H1 (cell line): ENCODE measurements around the gene ACOT6. TPM values are rescaled to one million over a fixed set of nuclear protein-coding genes. Genes with fewer than 3 reads are reported as not detected.

Experiments used
- CTCF ChIA-PET: fragments of 300-600 bp; sonication (Branson Sonifier 250); formaldehyde crosslinking; loops from one replicate; lab custom pipeline; 2021; ENCODE audit not compliant: partially characterized antibody; lab: Charles Lee
- POLR2A ChIA-PET: fragments of 300-600 bp; sonication (Branson Sonifier 250); formaldehyde crosslinking; loops from one replicate; lab custom pipeline; 2021; ENCODE audit warnings: inconsistent platforms; ENCODE audit not compliant: partially characterized antibody; lab: Charles Lee
- DNase-seq, 2 experiments: peaks; one replicate each; pipeline versions ENCODE4 v3.0.0 to v3.0.0-alpha.2; 2010 to 2022; ENCODE audit warnings: low spot score in 2 of 2, low read depth in 1 of 2, mixed read lengths in 1 of 2
- FAIRE-seq: peaks from 2 replicates; lab custom pipeline; 2011; peaks lifted over from hg19 to GRCh38; lab: Jason Lieb, UNC
- H2AFZ ChIP-seq: 2 replicates; pipeline ENCODE4 v1.8.1; 2012; ENCODE audit warnings: low read length, inconsistent platforms
- H2AK5ac ChIP-seq: 2 replicates; pipeline ENCODE4 v1.6.1; 2013; ENCODE audit warnings: low read depth, low read length
- H2BK120ac ChIP-seq: replicated peaks from 2 replicates; pipeline ENCODE3; 2013; ENCODE audit warnings: low read depth, low read length, inconsistent platforms
- H2BK12ac ChIP-seq: 2 replicates; pipeline ENCODE4 v1.6.1; 2013; ENCODE audit warnings: low read depth, low read length
- H2BK15ac ChIP-seq: 2 replicates; pipeline ENCODE4 v1.6.1; 2013; ENCODE audit warnings: low read length
- H2BK20ac ChIP-seq: 2 replicates; pipeline ENCODE4 v1.6.1; 2013; ENCODE audit warnings: low read length
- H2BK5ac ChIP-seq: 2 replicates; pipeline ENCODE4 v1.6.1; 2013; ENCODE audit warnings: low read depth, low read length
- H3K14ac ChIP-seq: 2 replicates; pipeline ENCODE4 v1.6.1; 2013; ENCODE audit warnings: inconsistent platforms; ENCODE audit not compliant: insufficient read length
- H3K18ac ChIP-seq: 2 replicates; pipeline ENCODE4 v1.6.1; 2013; ENCODE audit warnings: low read length; ENCODE audit errors: extremely low read depth
- H3K23ac ChIP-seq: 2 replicates; pipeline ENCODE4 v1.6.1; 2013; ENCODE audit warnings: inconsistent platforms; ENCODE audit not compliant: insufficient read length
- H3K23me2 ChIP-seq: 2 replicates; pipeline ENCODE4 v1.6.1; 2013; ENCODE audit warnings: low read depth, low read length
- H3K27ac ChIP-seq: 2 replicates; pipeline ENCODE4 v1.6.1; 2011; ENCODE audit warnings: low read depth, low read length, inconsistent platforms
- H3K27me3 ChIP-seq, 4 experiments: replicated peaks in 1 of 4; 1 replicate in 1 of 4; 2 replicates in 3 of 4; pipeline versions ENCODE4 v1.6.1 to v1.8.1; 2011 to 2013; ENCODE audit warnings: low read length in 3 of 4, mild to moderate bottlenecking in 3 of 4, inconsistent platforms in 2 of 4, mixed read lengths in 2 of 4, moderate library complexity in 1 of 4; ENCODE audit not compliant: control insufficient read depth in 3 of 4, insufficient read depth in 3 of 4; ENCODE audit errors: extremely low read depth in 1 of 4
- H3K36me3 ChIP-seq, 4 experiments: 2 replicates each; pipeline versions ENCODE4 v1.6.1 to v1.8.1; 2011 to 2013; ENCODE audit warnings: mild to moderate bottlenecking in 4 of 4, low read length in 3 of 4, moderate library complexity in 2 of 4, control low read depth in 1 of 4, inconsistent platforms in 1 of 4; ENCODE audit not compliant: insufficient read depth in 4 of 4, control insufficient read depth in 2 of 4
- H3K4ac ChIP-seq: replicated peaks from 2 replicates; pipeline ENCODE3; 2013; ENCODE audit warnings: low read length, low read depth, mixed read lengths, inconsistent platforms; ENCODE audit not compliant: insufficient read length
- H3K4me1 ChIP-seq, 4 experiments: replicated peaks in 1 of 4; 1 replicate in 1 of 4; 2 replicates in 3 of 4; pipeline versions ENCODE4 v1.6.1 to v1.8.1; 2011 to 2013; ENCODE audit warnings: low read length in 3 of 4, inconsistent platforms in 2 of 4, mixed read lengths in 1 of 4; ENCODE audit not compliant: insufficient read depth in 4 of 4, control insufficient read depth in 3 of 4
- H3K4me2 ChIP-seq, 2 experiments: 2 replicates each; pipeline versions ENCODE4 v1.6.1 to v1.8.1; 2011 to 2013; ENCODE audit warnings: low read depth in 2 of 2, low read length in 2 of 2, control low read depth in 1 of 2, inconsistent platforms in 1 of 2, mild to moderate bottlenecking in 1 of 2; ENCODE audit not compliant: insufficient read depth in 1 of 2
- H3K4me3 ChIP-seq, 4 experiments: fragments of 200-600, 300-600 bp in 1 of 4; sonication (generic), shearing (Covaris generic), sonication (Bioruptor Twin) in 1 of 4; 2 replicates each; pipeline versions ENCODE4 v1.5.1 to v1.8.1; 2011 to 2016; ENCODE audit warnings: low read length in 4 of 4, low read depth in 3 of 4, control low read depth in 2 of 4, inconsistent platforms in 2 of 4, mild to moderate bottlenecking in 2 of 4, mixed read lengths in 1 of 4, moderate library complexity in 1 of 4; ENCODE audit not compliant: insufficient read depth in 2 of 4; ENCODE audit errors: extremely low read depth in 1 of 4
- H3K56ac ChIP-seq: replicated peaks from 2 replicates; pipeline ENCODE3; 2013; ENCODE audit warnings: low read depth, mild to moderate bottlenecking, mixed read lengths, low read length, inconsistent platforms; ENCODE audit not compliant: insufficient read length
- H3K79me1 ChIP-seq: 2 replicates; pipeline ENCODE4 v1.6.1; 2013; ENCODE audit warnings: low read depth, low read length, control low read depth
- H3K79me2 ChIP-seq, 2 experiments: 2 replicates each; pipeline versions ENCODE4 v1.6.1 to v1.8.1; 2012 to 2013; ENCODE audit warnings: low read length in 2 of 2, mild to moderate bottlenecking in 2 of 2, inconsistent platforms in 1 of 2; ENCODE audit not compliant: insufficient read depth in 2 of 2, control insufficient read depth in 1 of 2
- H3K9ac ChIP-seq, 4 experiments: replicated peaks in 1 of 4; 1 replicate in 1 of 4; 2 replicates in 3 of 4; pipeline versions ENCODE4 v1.6.1 to v1.8.1; 2011 to 2013; ENCODE audit warnings: low read depth in 3 of 4, low read length in 3 of 4, control low read depth in 2 of 4, mild to moderate bottlenecking in 2 of 4, moderate library complexity in 2 of 4, inconsistent platforms in 1 of 4; ENCODE audit errors: extremely low read depth in 1 of 4
- H3K9me3 ChIP-seq, 2 experiments: 2 replicates each; pipeline versions ENCODE4 v1.6.1 to v1.8.1; 2012 to 2013; ENCODE audit warnings: mild to moderate bottlenecking in 2 of 2, moderate library complexity in 2 of 2, control low read depth in 1 of 2, inconsistent platforms in 1 of 2, low read depth in 1 of 2, low read length in 1 of 2, mixed read lengths in 1 of 2; ENCODE audit not compliant: insufficient read depth in 2 of 2
- H4K20me1 ChIP-seq, 2 experiments: replicated peaks in 1 of 2; 2 replicates each; pipeline versions ENCODE3 to v1.8.1; 2011 to 2013; ENCODE audit warnings: inconsistent platforms in 2 of 2, low read length in 2 of 2, mild to moderate bottlenecking in 1 of 2; ENCODE audit not compliant: insufficient read depth in 2 of 2, control insufficient read depth in 1 of 2
- H4K5ac ChIP-seq: 2 replicates; pipeline ENCODE4 v1.6.1; 2013; ENCODE audit warnings: low read length, low read depth, mixed read lengths, inconsistent platforms; ENCODE audit not compliant: insufficient read length
- H4K8ac ChIP-seq: 2 replicates; pipeline ENCODE4 v1.8.0; 2013; ENCODE audit warnings: mild to moderate bottlenecking, moderate library complexity, low read length, inconsistent platforms; ENCODE audit not compliant: insufficient read depth; ENCODE audit errors: extremely low read depth
- H4K91ac ChIP-seq: replicated peaks from 2 replicates; pipeline ENCODE3; 2013; ENCODE audit warnings: low read length, mixed read lengths, inconsistent platforms; ENCODE audit not compliant: insufficient read length
- KDM1A ChIP-seq: fragments of 200-600, 300-600 bp; sonication (generic); IDR thresholded peaks from 2 replicates; pipeline ENCODE4 v1.7.1; 2016; ENCODE audit warnings: mild to moderate bottlenecking, low read length, borderline replicate concordance
- MAFK ChIP-seq: IDR thresholded peaks from 2 replicates; pipeline ENCODE4 v1.6.1; 2012; ENCODE audit warnings: low read depth, mild to moderate bottlenecking, improper control_type of control experiment, low read length
- RNF2 ChIP-seq: fragments of 200-900, 300-1000 bp; sonication (generic); IDR thresholded peaks from 2 replicates; pipeline ENCODE4 v1.7.1; 2016; ENCODE audit warnings: borderline replicate concordance, low read depth, mild to moderate bottlenecking, antibody characterized with exemption, low read length; ENCODE audit not compliant: poor library complexity, severe bottlenecking; ENCODE audit errors: missing control alignments
- WGBS, 2 experiments: shearing (Covaris generic) in 1 of 2; methylation state at CpG; one replicate each; pipeline versions ENCODE4 v1.1.6 to v1.1.7; 2013 to 2015; ENCODE audit warnings: low lambda C conversion rate in 2 of 2, mixed read lengths in 2 of 2, inconsistent platforms in 1 of 2, low coverage in 1 of 2, missing lambda C conversion rate in 1 of 2; ENCODE audit not compliant: insufficient replicate concordance in 2 of 2, insufficient coverage in 1 of 2, insufficient read length in 1 of 2; ENCODE audit errors: extremely low coverage in 1 of 2, missing lambda C conversion rate in 1 of 2; 5-methylcytosine and 5-hydroxymethylcytosine counted together
- polyA plus RNA-seq, 7 experiments: library from polyadenylated mRNA; depleted of rRNA in 3 of 7; stranded (reverse) in 5 of 7; unstranded in 2 of 7; fragments of >200 nt in 5 of 7; fragments of 200-250 nt in 2 of 7; gene quantifications; 1 replicate in 5 of 7; 2 replicates in 1 of 7; 4 replicates in 1 of 7; pipeline versions ENCODE4 v1.2.1 to v1.2.3, GENCODE V29; 2011 to 2013; ENCODE audit warnings: missing spikeins in 2 of 7, mixed read lengths in 2 of 7
- total RNA-seq: library from RNA; stranded (reverse); fragmentation: NEBNext Ultra II Directional; extraction: Animal tissue kit (Norgen Biotek cat#: 25700); gene quantifications from 2 replicates; pipeline ENCODE4 v1.2.1, GENCODE V29; 2021

Gene ACOT6
- total and polyA plus RNA-seq, 2 of the 8 experiments (the other 6 are each of a cell fraction or from before 2014, with no cell fraction given), result not detected

- Histone ChIP-seq H4K91ac (no peak overlapping the region), H3K56ac (no peak overlapping the region), H2BK120ac (no peak overlapping the region), H3K79me1 (no peaks in the 10 kb centered on the region), H2BK15ac (no peak overlapping the region), H3K4ac (no peak overlapping the region), H2BK12ac (no peak overlapping the region), H2BK5ac (no peak overlapping the region), H3K23me2 (no peaks in the 10 kb centered on the region), H3K9ac (no peak overlapping the region), H2AFZ (no peak overlapping the region), H3K18ac (no peak overlapping the region), H3K14ac (no peak overlapping the region), H4K20me1 (no peaks in the 10 kb centered on the region), H4K8ac (no peak overlapping the region), H3K23ac (no peak overlapping the region), H3K27ac (no peak overlapping the region), H3K27me3 (no peaks in the 10 kb centered on the region), H3K79me2 (no peaks in the 10 kb centered on the region), H4K5ac (no peak overlapping the region), H2BK20ac (no peak overlapping the region), H3K9me3 (no peaks in the 10 kb centered on the region), H3K4me3 (no peak overlapping the region), H3K4me1 (no peaks in the 10 kb centered on the region), H3K36me3 (no peaks in the 10 kb centered on the region; a peak in 1 of 8 replicates), H2AK5ac (no peak overlapping the region), H3K4me2 (no peak overlapping the region)
- FAIRE-seq, result no peak
- no peak for DNase-seq
- 96% methylated on average over 5 of the region's 5 CpGs; no CpG with 5 or more reads in 1 of the 2 experiments for WGBS, 2 experiments
- TF ChIP-seq KDM1A (no peak), RNF2 (no peak), MAFK (peak; percentile 48)
- CTCF ChIA-PET, result interaction anchor here (1.3 kb wide), 1 partner anchor 8 kb away, joined by 5 read pairs; no protein-coding TSS in a partner anchor
- POLR2A ChIA-PET, result no interaction called here
Measured at GRCh38 chr14:73666583-73666982, 54.3 kb downstream of the ACOT6 start.
